Lower leg skin (tissue), 4 donors: ENCODE data around the gene ABLIM3. TPM values are rescaled to one million over a fixed set of nuclear protein-coding genes. Genes with fewer than 3 reads are reported as not detected.

Source experiments
- DNase-seq, 2 donors: peaks; one replicate each; pipeline ENCODE4 v3.0.0-alpha.2; 2019; ENCODE audit warnings: low spot score in 2 of 2
- H3K4me3 ChIP-seq: fragments of 200-600 bp; sonication (generic); 2 replicates; pipeline ENCODE4 v1.5.1; 2017; ENCODE audit warnings: mild to moderate bottlenecking, low read depth; ENCODE audit not compliant: poor library complexity, severe bottlenecking
- CTCF ChIP-seq, 3 donors: fragments of 450-650 bp; IDR thresholded peaks; one replicate each; pipeline ENCODE4 v1.5.1; 2016; ENCODE audit warnings: antibody characterized with exemption in 3 of 3, mild to moderate bottlenecking in 3 of 3, moderate library complexity in 2 of 3
- POLR2A ChIP-seq, 2 donors: fragments of 450-650 bp; IDR thresholded peaks; one replicate each; pipeline ENCODE4 v1.6.1; 2016 to 2017; ENCODE audit warnings: antibody characterized with exemption in 2 of 2, mild to moderate bottlenecking in 1 of 2, moderate library complexity in 1 of 2
- WGBS, 2 donors: methylation state at CpG; one replicate each; pipeline ENCODE4 v1.1.5; 2018; 5-methylcytosine and 5-hydroxymethylcytosine counted together
- intact Hi-C: fragments of 100-400 bp; cut with DNase I; formaldehyde crosslinking; loops from one replicate; pipeline ENCODE4 v1.15.0; 2023; ENCODE audit warnings: low total_unique reads
- total RNA-seq, 4 donors: library from RNA; depleted of rRNA; stranded (reverse); fragments of >200 nt; gene quantifications; one replicate each; pipeline ENCODE4 v1.1.0, GENCODE V29; 2016

The ABLIM3 gene
- total RNA-seq, 4 donors from 2014 or later, result 4.2 to 12.3 (median 7.4) TPM

DNA sequence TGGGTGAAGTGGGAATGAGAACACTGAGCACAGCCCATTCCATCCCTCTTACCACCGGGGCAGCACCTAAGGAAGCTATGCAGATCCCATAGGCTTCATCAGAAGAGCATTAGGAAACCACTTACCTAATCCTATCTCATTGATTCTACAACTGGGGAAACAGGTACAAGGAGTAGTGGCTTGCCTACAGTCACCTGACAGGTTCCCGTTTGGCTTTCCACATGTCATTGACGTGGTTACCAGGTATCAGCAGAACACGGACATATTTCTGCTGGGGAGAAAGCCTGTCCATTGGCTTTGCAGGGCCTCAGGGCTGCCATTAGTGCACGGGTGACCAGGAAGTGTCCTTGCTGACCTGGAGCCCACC, 141.7 kb downstream of the ABLIM3 start:
- 82 to 88% methylated on average over 5 of the region's 5 CpGs for WGBS, 2 donors
- no peak overlapping the region for H3K4me3 ChIP-seq
- TF ChIP-seq POLR2A (IDR thresholded peaks at IDR 0.05) (no peak), CTCF (IDR thresholded peaks at IDR 0.05) (no peak)
- intact Hi-C loops, result no loop called here
- DNase-seq, result no peak

DNA sequence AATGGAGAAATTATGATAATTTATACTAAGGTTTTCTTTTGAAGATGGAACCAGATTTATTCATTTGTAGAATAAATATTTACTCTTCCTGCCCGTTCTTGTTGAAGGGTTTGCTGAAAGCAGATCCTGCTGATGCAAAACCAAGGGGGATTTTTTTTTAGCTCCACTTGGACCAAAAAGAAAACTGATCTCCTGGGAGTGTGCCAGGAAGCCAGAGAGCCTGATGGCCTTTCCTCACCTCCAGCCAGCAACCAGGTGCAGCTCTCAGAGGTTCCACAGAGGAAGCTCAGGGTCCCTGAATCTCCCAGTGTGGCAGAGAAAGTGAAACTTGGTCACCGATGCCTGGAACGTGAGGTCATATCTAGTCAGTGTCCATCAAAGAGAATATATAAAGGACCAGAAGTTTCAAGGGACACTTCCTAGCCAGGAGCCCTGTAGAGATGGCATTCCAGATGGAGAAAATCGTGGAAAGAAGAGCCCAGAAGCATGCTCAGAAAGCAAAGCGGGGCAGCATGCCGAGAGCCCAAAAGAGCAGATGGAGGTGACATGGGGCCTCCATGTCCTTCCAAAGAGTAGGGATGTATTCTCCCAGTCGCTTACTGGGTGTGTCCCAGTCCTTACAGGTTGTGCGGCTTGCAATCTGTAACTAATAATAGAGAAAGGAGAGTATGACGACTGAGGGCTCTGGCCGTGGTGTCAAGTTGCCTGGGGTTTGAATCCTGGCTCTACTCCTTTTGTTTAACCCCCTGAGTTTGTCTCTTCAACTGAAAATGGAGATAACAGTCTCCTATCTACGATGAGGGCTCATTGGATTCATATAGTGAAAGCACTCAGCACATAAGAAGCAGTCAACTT, 142.6 kb downstream of the ABLIM3 start:
- H3K4me3 ChIP-seq, result no peak overlapping the region
- intact Hi-C loops, result no loop called here
- 71 to 74% methylated on average over 11 of the region's 11 CpGs for WGBS, 2 donors
- DNase-seq, result no peak
- TF ChIP-seq CTCF (IDR thresholded peaks at IDR 0.05), result no peak
- TF ChIP-seq POLR2A (IDR thresholded peaks at IDR 0.05), result no peak

DNA sequence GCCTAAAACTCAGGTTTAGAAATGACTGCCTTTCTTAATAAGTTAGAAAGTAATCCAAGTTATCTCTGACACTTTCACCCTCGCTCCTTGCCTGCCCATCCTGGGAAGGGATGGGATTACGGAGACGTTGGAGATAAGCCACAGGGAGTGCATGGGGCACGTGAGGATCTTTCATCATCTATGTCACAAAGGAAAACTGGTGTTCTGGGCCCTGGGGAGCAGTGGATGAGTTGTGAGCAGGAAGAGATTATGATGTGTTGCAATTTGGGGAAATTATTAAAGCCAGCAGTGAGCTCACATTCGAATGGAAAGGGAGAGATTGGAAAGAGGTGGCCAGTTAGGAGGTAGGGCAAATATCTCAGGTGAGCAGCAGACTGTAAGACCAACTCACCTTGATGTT, 143.2 kb downstream of the ABLIM3 start:
- H3K4me3 ChIP-seq, result no peak overlapping the region
- WGBS, 2 donors, result 35 to 44% methylated on average over 5 of the region's 5 CpGs
- TF ChIP-seq CTCF (IDR thresholded peaks at IDR 0.05) (no peak), POLR2A (IDR thresholded peaks at IDR 0.05) (no peak)
- intact Hi-C loops, result no loop called here
- peak; percentile 82 to 91 for DNase-seq

DNA sequence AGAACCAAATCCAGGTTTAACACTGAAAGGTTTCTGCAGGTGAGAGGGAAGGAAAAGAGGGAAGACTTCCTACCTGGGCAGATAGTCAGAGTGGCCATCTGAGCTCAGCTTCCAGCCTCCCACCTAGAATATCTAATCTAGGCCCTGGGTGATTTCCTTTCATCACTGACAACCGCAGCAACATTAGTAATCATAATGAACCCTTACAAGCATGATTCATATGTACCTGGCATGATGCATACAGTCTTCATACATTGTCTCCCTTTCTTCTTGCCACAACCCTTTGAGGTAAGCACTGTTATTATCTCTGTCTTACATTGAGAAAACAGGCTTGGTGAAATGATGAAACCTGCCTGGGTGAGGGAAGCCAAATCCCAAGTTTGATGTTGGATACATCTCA, 143.9 kb downstream of the ABLIM3 start:
- intact Hi-C loops, result no loop called here
- H3K4me3 ChIP-seq, result no peak overlapping the region
- DNase-seq, result peak in 1 of 2 donors; percentile 13
- 38 to 63% methylated on average over 1 of the region's 1 CpG for WGBS, 2 donors
- TF ChIP-seq POLR2A (IDR thresholded peaks at IDR 0.05), result no peak
- no peak for TF ChIP-seq CTCF (IDR thresholded peaks at IDR 0.05)

DNA sequence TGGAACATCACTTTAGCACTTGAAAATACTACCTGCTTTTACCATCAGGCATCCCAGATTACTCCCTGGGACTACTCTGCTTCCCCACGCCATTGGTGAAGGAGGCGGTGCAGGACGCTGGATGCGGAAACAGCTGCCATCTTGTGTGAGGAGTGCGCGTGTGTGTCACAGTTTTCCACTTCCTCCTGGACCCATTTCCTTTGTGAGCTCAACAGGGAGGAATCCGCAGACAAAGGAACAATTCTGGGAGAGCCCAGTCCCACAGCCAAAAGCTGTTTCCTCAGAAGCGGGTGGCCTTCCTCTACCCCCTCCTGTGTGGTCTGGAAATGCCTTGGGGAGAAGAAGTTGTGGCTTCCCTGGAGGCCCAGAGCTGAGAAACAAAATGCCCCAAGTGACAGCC, 147.1 kb downstream of the ABLIM3 start:
- H3K4me3 ChIP-seq, result no peak overlapping the region
- TF ChIP-seq CTCF (IDR thresholded peaks at IDR 0.05), result no peak
- no peak for TF ChIP-seq POLR2A (IDR thresholded peaks at IDR 0.05)
- intact Hi-C loops, result no loop called here
- DNase-seq, result no peak
- 85 to 95% methylated on average over 8 of the region's 8 CpGs for WGBS, 2 donors

DNA sequence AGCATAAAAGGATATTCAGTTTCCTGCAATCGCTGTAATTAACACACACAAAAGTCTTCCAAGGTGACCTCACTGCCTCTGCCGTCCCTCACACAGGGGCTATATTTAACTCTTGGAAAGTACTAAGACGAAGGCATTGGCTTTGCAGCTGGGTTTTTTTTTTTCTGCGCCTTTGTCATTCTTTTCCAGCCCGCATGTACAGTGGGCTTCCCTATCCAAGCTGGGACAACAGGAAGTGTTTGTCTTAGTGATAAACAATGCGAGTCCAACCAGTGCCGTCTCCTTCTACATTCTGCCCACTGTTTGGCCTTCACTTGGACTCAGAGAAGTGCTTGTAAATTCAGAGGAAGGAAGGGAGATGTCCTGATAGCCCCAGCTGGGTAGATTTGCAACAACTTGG, 148.0 kb downstream of the ABLIM3 start:
- intact Hi-C loops, result no loop called here
- no peak overlapping the region for H3K4me3 ChIP-seq
- 53 to 65% methylated on average over 7 of the region's 7 CpGs for WGBS, 2 donors
- no peak for DNase-seq
- no peak for TF ChIP-seq CTCF (IDR thresholded peaks at IDR 0.05)
- TF ChIP-seq POLR2A (IDR thresholded peaks at IDR 0.05), result no peak
